SH-SY5Y (cell line): ENCODE results near the gene BEGAIN.

Source experiments
- GATA2 ChIP-seq: IDR thresholded peaks from 2 replicates; pipeline ENCODE4 v1.6.1; 2011; ENCODE audit warnings: mild to moderate bottlenecking, low read depth, low read length
- GATA3 ChIP-seq: IDR thresholded peaks from 2 replicates; pipeline ENCODE4 v1.6.1; 2011; ENCODE audit warnings: low read depth, mild to moderate bottlenecking, low read length, moderate library complexity

The BEGAIN gene

GRCh38 chr14:100522616-100523099, 64.6 kb downstream of the BEGAIN start:
- TF ChIP-seq GATA2 (no peak), GATA3 (no peak)

- TF ChIP-seq GATA3, result no peak
- TF ChIP-seq GATA2, result no peak
Measured at GRCh38 chr14:100504372-100505078, 82.7 kb downstream of the BEGAIN start.

GRCh38 chr14:100503251-100503650, 84.0 kb downstream of the BEGAIN start:
- TF ChIP-seq GATA2 (no peak), GATA3 (no peak)

GRCh38 chr14:100502622-100503220, 84.5 kb downstream of the BEGAIN start:
- TF ChIP-seq GATA2, result no peak
- no peak for TF ChIP-seq GATA3

- no peak for TF ChIP-seq GATA2
- TF ChIP-seq GATA3, result no peak
Measured at GRCh38 chr14:100500128-100500527, 87.1 kb downstream of the BEGAIN start.

GRCh38 chr14:100498068-100498467, 89.1 kb downstream of the BEGAIN start:
- no peak for TF ChIP-seq GATA3
- no peak for TF ChIP-seq GATA2

- TF ChIP-seq GATA3 (no peak), GATA2 (no peak)
Measured at GRCh38 chr14:100495917-100496316, 91.3 kb downstream of the BEGAIN start.

GRCh38 chr14:100494645-100495044, 92.6 kb downstream of the BEGAIN start:
- TF ChIP-seq GATA3 (no peak), GATA2 (no peak)

GRCh38 chr14:100490252-100490651, 97.0 kb downstream of the BEGAIN start:
- TF ChIP-seq GATA2 (peak; percentile 80), GATA3 (no peak)

GRCh38 chr14:100488057-100488456, 99.2 kb downstream of the BEGAIN start:
- TF ChIP-seq GATA3 (no peak), GATA2 (no peak)

GRCh38 chr14:100487304-100487703, 99.9 kb downstream of the BEGAIN start:
- TF ChIP-seq GATA2 (no peak), GATA3 (no peak)
